K562 (cell line): ENCODE results near the gene TM2D3. TPM values are rescaled to one million over a fixed set of nuclear protein-coding genes. Genes with fewer than 3 reads are reported as not detected.

Experiments used
- BCOR ChIP-seq: fragments of 450-650 bp; IDR thresholded peaks from 2 replicates; pipeline ENCODE4 v1.6.1; 2016
- CAMTA2 ChIP-seq: fragments of 250-450 bp; sonication (Bioruptor Pico); conservative IDR thresholded peaks from 2 replicates; pipeline ENCODE4 v1.5.1; 2022
- CHCHD3 ChIP-seq: fragments of 250-450 bp; sonication (Bioruptor Pico); IDR thresholded peaks from 2 replicates; pipeline ENCODE4 v2.1.2; 2022; ENCODE audit warnings: mild to moderate bottlenecking
- CREB1 ChIP-seq, 2 experiments: sonication (generic) in 1 of 2; formaldehyde crosslinking in 1 of 2; IDR thresholded peaks; 2 replicates each; pipeline versions ENCODE4 v1.6.1 to v1.8.0; 2012 to 2022; ENCODE audit warnings: inconsistent platforms in 1 of 2, mild to moderate bottlenecking in 1 of 2, missing genetic modification reagents in 1 of 2, moderate library complexity in 1 of 2
- HNRNPLL ChIP-seq: fragments of 200-400 bp; formaldehyde crosslinking; IDR thresholded peaks from 2 replicates; pipeline ENCODE4 v1.6.1; 2017; ENCODE audit warnings: low read length, low read depth, mild to moderate bottlenecking; ENCODE audit not compliant: poor library complexity, severe bottlenecking
- MEIS2 ChIP-seq: fragments of 450-650 bp; IDR thresholded peaks from 2 replicates; pipeline ENCODE4 v1.6.1; 2014; ENCODE audit warnings: mild to moderate bottlenecking; ENCODE audit not compliant: partially characterized antibody
- NFE2 ChIP-seq: IDR thresholded peaks from 2 replicates; pipeline ENCODE4 v1.6.1; 2014; ENCODE audit warnings: antibody characterized with exemption, low read depth
- NFXL1 ChIP-seq: fragments of 450-650 bp; formaldehyde crosslinking; IDR thresholded peaks from 2 replicates; pipeline ENCODE4 v1.4.0; 2021; ENCODE audit warnings: mild to moderate bottlenecking
- PHF20 ChIP-seq: fragments of 450-650 bp; IDR thresholded peaks from 2 replicates; pipeline ENCODE4 v1.6.1; 2018; ENCODE audit not compliant: partially characterized antibody
- SAP30 ChIP-seq: fragments of 200-600 bp; sonication (generic); IDR thresholded peaks from 2 replicates; pipeline ENCODE4 v1.6.1; 2012; ENCODE audit warnings: borderline replicate concordance, low read depth, mild to moderate bottlenecking, moderate library complexity, low read length, control low read depth, inconsistent platforms; ENCODE audit not compliant: insufficient read depth, poor library complexity, severe bottlenecking
- SMAD3 ChIP-seq: fragments of 450-650 bp; formaldehyde crosslinking; conservative IDR thresholded peaks from 2 replicates; pipeline ENCODE4 v1.4.0; 2020; ENCODE audit warnings: mild to moderate bottlenecking
- STAT5B ChIP-seq: fragments of 250-450 bp; sonication (Bioruptor Pico); IDR thresholded peaks from 2 replicates; pipeline ENCODE4 v1.8.0; 2021; ENCODE audit warnings: mild to moderate bottlenecking, inconsistent platforms
- STAT6 ChIP-seq: sonication (generic); formaldehyde crosslinking; IDR thresholded peaks from 2 replicates; pipeline ENCODE4 v1.8.1; 2023; ENCODE audit warnings: mild to moderate bottlenecking, missing genetic modification reagents
- TEAD1 ChIP-seq, 2 experiments: fragments of 450-650 bp in 1 of 2; sonication (generic) in 1 of 2; formaldehyde crosslinking; IDR thresholded peaks; 2 replicates each; pipeline versions ENCODE4 v1.4.0 to v1.8.0; 2020 to 2022; ENCODE audit warnings: mild to moderate bottlenecking in 2 of 2, missing genetic modification reagents in 1 of 2
- THAP12 ChIP-seq: fragments of 250-450 bp; sonication (Bioruptor Pico); IDR thresholded peaks from 2 replicates; pipeline ENCODE4 v1.9.0; 2021; ENCODE audit warnings: mild to moderate bottlenecking, inconsistent platforms
- XRCC5 ChIP-seq: fragments of 200-400 bp; formaldehyde crosslinking; IDR thresholded peaks from 2 replicates; pipeline ENCODE4 v1.6.1; 2017; ENCODE audit warnings: low read depth, mild to moderate bottlenecking, low read length
- ZNF398 ChIP-seq: fragments of 250-450 bp; sonication (Bioruptor Pico); IDR thresholded peaks from 2 replicates; pipeline ENCODE4 v1.8.0; 2021; ENCODE audit warnings: moderate library complexity, mild to moderate bottlenecking, inconsistent platforms
- polyA plus RNA-seq, 8 experiments: library from polyadenylated mRNA; depleted of rRNA in 4 of 8; stranded (reverse) in 5 of 8; unstranded in 3 of 8; fragments of >200 nt; fragmentation: Nextera tagmentation in 2 of 8; fragmentation: Illumina TruSeq in 1 of 8; extraction: Ambion mirVana in 2 of 8; extraction: Trizol in 1 of 8; gene quantifications; 2 replicates each; pipeline versions ENCODE4 v1.2.1 to v1.2.3, GENCODE V29; 2011 to 2014; ENCODE audit warnings: inconsistent platforms in 1 of 8, missing spikeins in 1 of 8
- total RNA-seq, 7 experiments: library from RNA; depleted of rRNA in 6 of 7; stranded (reverse); fragments of >200 nt in 6 of 7; fragmentation: Illumina TruSeq in 2 of 7; extraction: Trizol in 2 of 7; gene quantifications; 2 replicates each; pipeline versions ENCODE4 v1.2.1 to v1.2.3, GENCODE V29; 2011 to 2021; ENCODE audit warnings: low replicate concordance in 1 of 7

Gene TM2D3
- total and polyA plus RNA-seq, 9 of the 15 experiments (the other 6 are each of a cell fraction or from before 2014, with no cell fraction given), result 16.5 to 67.9 (median 31.3) TPM

- TF ChIP-seq XRCC5 (peak; percentile 91), NFXL1 (CRISPR knock-in tag) (no peak), STAT5B (no peak), PHF20 (peak; percentile 86), HNRNPLL (peak; percentile 77), NFE2 (peak; percentile 7; the same call in 1 of the 2 replicates), STAT6 (CRISPR knock-in tag) (peak; percentile 81), ZNF398 (CRISPR knock-in tag) (no peak), BCOR (no peak), TEAD1 (CRISPR knock-in tag; IDR thresholded peaks at IDR 0.05) (peak; percentile 62 to 95), SAP30 (peak; percentile 69), SMAD3 (peak; percentile 63; the same call in 1 of the 2 replicates), MEIS2 (peak; percentile 73), CREB1 (IDR thresholded peaks at IDR 0.05) (peak; percentile 56; the same call in 1 of the 2 replicates), CREB1 (CRISPR knock-in tag; IDR thresholded peaks at IDR 0.05) (peak; percentile 86), CAMTA2 (CRISPR knock-in tag) (no peak), THAP12 (CRISPR knock-in tag) (peak; percentile 54; the same call in 1 of the 2 replicates), CHCHD3 (CRISPR knock-in tag) (peak; percentile 25; the same call in 1 of the 2 replicates)
These were observed at the start of gene TM2D3 (continued) for GRCh38 chr15:101652098-101652785.
